B cell (primary cell): ENCODE results near the gene PSMD2. TPM values are rescaled to one million over a fixed set of nuclear protein-coding genes. Genes with fewer than 3 reads are reported as not detected.

Experiments used
- ATAC-seq: fragments of 200-7000 bp; cut with Tn5 transposase; one replicate; pipeline ENCODE4 v1.10.0; 2021; ENCODE audit warnings: low read depth, mild to moderate bottlenecking, moderate number of reproducible peaks, moderate library complexity
- CTCF ChIA-PET: fragments of 350-600 bp; sonication (Branson Sonifier 250); formaldehyde crosslinking; loops from one replicate; lab custom pipeline; 2021; ENCODE audit warnings: antibody characterized with exemption, inconsistent platforms; lab: Charles Lee
- POLR2A ChIA-PET: fragments of 350-600 bp; sonication (Branson Sonifier 250); formaldehyde crosslinking; loops from one replicate; lab custom pipeline; 2021; ENCODE audit warnings: antibody characterized with exemption; lab: Charles Lee
- DNase-seq: peaks from one replicate; pipeline ENCODE4 v3.0.0; 2013
- H2AFZ ChIP-seq: 2 replicates; pipeline ENCODE4 v1.6.1; 2012; ENCODE audit warnings: mild to moderate bottlenecking, low read depth, low read length; ENCODE audit not compliant: insufficient read depth, poor library complexity, severe bottlenecking
- H3K27ac ChIP-seq, 2 donors: 1 replicate in 1 of 2; 2 replicates in 1 of 2; pipeline ENCODE4 v1.5.1; 2012 to 2013; ENCODE audit warnings: low read length in 2 of 2, mild to moderate bottlenecking in 2 of 2, moderate library complexity in 1 of 2
- H3K27me3 ChIP-seq, 4 experiments: fragments of 200-600 bp in 1 of 4; sonication (generic) in 1 of 4; replicated peaks in 1 of 4; 1 replicate in 2 of 4; 2 replicates in 2 of 4; pipeline versions ENCODE4 v1.6.1 to v1.7.0; 2013 to 2016; ENCODE audit warnings: low read length in 3 of 4, mild to moderate bottlenecking in 2 of 4, mixed read lengths in 1 of 4, moderate library complexity in 1 of 4; ENCODE audit not compliant: insufficient read depth in 4 of 4, control insufficient read depth in 3 of 4; ENCODE audit errors: control extremely low read depth in 1 of 4
- H3K36me3 ChIP-seq, 2 experiments: replicated peaks in 1 of 2; 1 replicate in 1 of 2; 2 replicates in 1 of 2; pipeline versions ENCODE4 v1.6.1 to v1.7.1; 2013; ENCODE audit warnings: low read length in 1 of 2; ENCODE audit not compliant: insufficient read depth in 2 of 2, control insufficient read depth in 1 of 2; ENCODE audit errors: control extremely low read depth in 1 of 2, extremely low read depth in 1 of 2
- H3K4me1 ChIP-seq, 2 donors: fragments of 200-600 bp in 1 of 2; sonication (generic) in 1 of 2; 1 replicate in 1 of 2; 2 replicates in 1 of 2; pipeline versions ENCODE4 v1.5.1 to v1.6.1; 2013 to 2017; ENCODE audit warnings: low read length in 2 of 2; ENCODE audit not compliant: control insufficient read depth in 2 of 2, insufficient read depth in 2 of 2
- H3K4me2 ChIP-seq: replicated peaks from 2 replicates; pipeline ENCODE3; 2012; ENCODE audit warnings: mild to moderate bottlenecking, low read depth, low read length; ENCODE audit not compliant: poor library complexity, severe bottlenecking
- H3K4me3 ChIP-seq, 5 experiments: fragments of 200-600 bp in 1 of 5; sonication (generic) in 1 of 5; 1 replicate in 3 of 5; 2 replicates in 2 of 5; pipeline versions ENCODE4 v1.5.1 to v1.7.0; 2011 to 2016; ENCODE audit warnings: low read length in 4 of 5, mild to moderate bottlenecking in 4 of 5, low read depth in 2 of 5, control low read depth in 1 of 5, moderate library complexity in 1 of 5; ENCODE audit not compliant: insufficient read depth in 1 of 5; ENCODE audit errors: control extremely low read depth in 1 of 5, extremely low read depth in 1 of 5
- H3K79me2 ChIP-seq: fragments of 200-600 bp; sonication (generic); one replicate; pipeline ENCODE4 v1.6.0; 2016; ENCODE audit warnings: low read length; ENCODE audit not compliant: control insufficient read depth, insufficient read depth
- H3K9ac ChIP-seq: fragments of 200-600 bp; sonication (generic); 2 replicates; pipeline ENCODE4 v1.6.1; 2017; ENCODE audit warnings: mild to moderate bottlenecking, low read length, moderate library complexity
- H3K9me3 ChIP-seq, 3 donors: one replicate each; pipeline versions ENCODE4 v1.6.1 to v1.7.1; 2013; ENCODE audit warnings: low read length in 2 of 3; ENCODE audit not compliant: control insufficient read depth in 2 of 3, insufficient read depth in 1 of 3; ENCODE audit errors: control extremely low read depth in 1 of 3
- H4K20me1 ChIP-seq: 2 replicates; pipeline ENCODE4 v1.6.0; 2012; ENCODE audit warnings: mild to moderate bottlenecking, low read length; ENCODE audit not compliant: insufficient read depth, control insufficient read depth, poor library complexity, severe bottlenecking
- H3K27ac Mint-ChIP-seq: one replicate; pipeline ENCODE4 v1.8.0; 2021; ENCODE audit warnings: mixed read lengths
- H3K27me3 Mint-ChIP-seq: one replicate; pipeline ENCODE4 v1.8.0; 2021; ENCODE audit warnings: mixed read lengths
- H3K4me1 Mint-ChIP-seq: one replicate; pipeline ENCODE4 v1.8.0; 2021; ENCODE audit warnings: mixed read lengths
- H3K4me3 Mint-ChIP-seq: one replicate; pipeline ENCODE4 v1.8.0; 2021; ENCODE audit warnings: mixed read lengths
- H3K9me3 Mint-ChIP-seq: one replicate; pipeline ENCODE4 v1.8.0; 2022; ENCODE audit warnings: mixed read lengths; ENCODE audit not compliant: insufficient read depth
- EZH2 ChIP-seq: IDR thresholded peaks from 2 replicates; pipeline ENCODE4 v1.6.1; 2012; ENCODE audit warnings: borderline replicate concordance, low read depth, mild to moderate bottlenecking, moderate library complexity, low read length; ENCODE audit not compliant: insufficient read depth, poor library complexity, severe bottlenecking
- WGBS: methylation state at CpG from one replicate; pipeline ENCODE4 v1.1.5; 2013; ENCODE audit warnings: missing lambda C conversion rate; ENCODE audit not compliant: insufficient coverage; 5-methylcytosine and 5-hydroxymethylcytosine counted together
- intact Hi-C: fragments of 100-400 bp; cut with micrococcal nuclease; formaldehyde crosslinking; loops from one replicate; pipeline ENCODE4 v1.10.0; 2022
- polyA plus RNA-seq: library from polyadenylated mRNA; depleted of rRNA; stranded (reverse); fragments of >200 nt; gene quantifications from 2 replicates; pipeline ENCODE4 v1.2.3, GENCODE V29; 2012
- total RNA-seq, 2 donors: library from RNA; stranded (reverse); fragments of 120-200 nt in 1 of 2; gene quantifications; 1 replicate in 1 of 2; 2 replicates in 1 of 2; pipeline versions ENCODE4 v1.2.3 to v1.2.4, GENCODE V29; 2013 to 2022
- TF ChIP-seq, protein P1 (sequence below): fragments of 200-600 bp; IDR thresholded peaks from one replicate; pipeline ENCODE4 v1.8.0; 2022; ENCODE audit warnings: antibody characterized with exemption, mild to moderate bottlenecking

PSMD2 gene
- total and polyA plus RNA-seq, 2 donors (not counting 1 experiment from before 2014, with no cell fraction given): 79.4 to 140 TPM

DNA sequence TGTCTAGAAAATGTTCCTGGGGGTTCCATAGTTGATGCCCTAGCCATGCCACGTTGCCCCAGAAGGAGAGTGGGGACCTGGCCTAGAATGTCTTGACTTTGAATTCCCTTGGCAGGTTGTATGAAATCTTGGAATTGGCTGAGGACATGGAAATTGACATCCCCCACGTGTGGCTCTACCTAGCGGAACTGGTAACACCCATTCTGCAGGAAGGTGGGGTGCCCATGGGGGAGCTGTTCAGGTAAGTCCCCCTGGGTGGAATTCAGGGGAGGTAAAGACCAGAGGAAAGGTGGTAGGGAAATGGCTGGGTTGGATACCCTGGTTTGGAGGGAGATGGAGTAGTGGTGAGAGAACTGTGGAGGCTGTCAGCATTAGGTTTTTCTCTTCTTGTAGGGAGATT lies 29.5 kb downstream of the PSMD2 start:
- Mint-ChIP-seq H3K4me3 (no peak overlapping the region), H3K27me3 (no peaks in the 10 kb centered on the region), H3K4me1 (no peaks in the 10 kb centered on the region), H3K9me3 (no peaks in the 10 kb centered on the region), H3K27ac (no peak overlapping the region)
- H3K36me3 ChIP-seq: peaks cover 8 to 90% of the 10 kb centered on the region in 2 experiments
- ChIA-PET POLR2A (no interaction called here), CTCF (no interaction called here)
- TF ChIP-seq EZH2: no peak
- TF ChIP-seq, protein P1, sequence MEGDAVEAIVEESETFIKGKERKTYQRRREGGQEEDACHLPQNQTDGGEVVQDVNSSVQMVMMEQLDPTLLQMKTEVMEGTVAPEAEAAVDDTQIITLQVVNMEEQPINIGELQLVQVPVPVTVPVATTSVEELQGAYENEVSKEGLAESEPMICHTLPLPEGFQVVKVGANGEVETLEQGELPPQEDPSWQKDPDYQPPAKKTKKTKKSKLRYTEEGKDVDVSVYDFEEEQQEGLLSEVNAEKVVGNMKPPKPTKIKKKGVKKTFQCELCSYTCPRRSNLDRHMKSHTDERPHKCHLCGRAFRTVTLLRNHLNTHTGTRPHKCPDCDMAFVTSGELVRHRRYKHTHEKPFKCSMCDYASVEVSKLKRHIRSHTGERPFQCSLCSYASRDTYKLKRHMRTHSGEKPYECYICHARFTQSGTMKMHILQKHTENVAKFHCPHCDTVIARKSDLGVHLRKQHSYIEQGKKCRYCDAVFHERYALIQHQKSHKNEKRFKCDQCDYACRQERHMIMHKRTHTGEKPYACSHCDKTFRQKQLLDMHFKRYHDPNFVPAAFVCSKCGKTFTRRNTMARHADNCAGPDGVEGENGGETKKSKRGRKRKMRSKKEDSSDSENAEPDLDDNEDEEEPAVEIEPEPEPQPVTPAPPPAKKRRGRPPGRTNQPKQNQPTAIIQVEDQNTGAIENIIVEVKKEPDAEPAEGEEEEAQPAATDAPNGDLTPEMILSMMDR: no peak
- H3K27me3 ChIP-seq: no peaks in the 10 kb centered on the region
- no peak for DNase-seq
- H2AFZ ChIP-seq: no peak overlapping the region
- intact Hi-C loops: no loop called here
- no peak overlapping the region for H3K9ac ChIP-seq
- no peak overlapping the region for H3K27ac ChIP-seq
- no peak for ATAC-seq
- H3K9me3 ChIP-seq: no peaks in the 10 kb centered on the region
- H3K79me2 ChIP-seq: no peaks in the 10 kb centered on the region
- H4K20me1 ChIP-seq: peaks cover 10% of the 10 kb centered on the region
- WGBS: 74% methylated on average over 3 of the region's 3 CpGs
- no peak overlapping the region for H3K4me3 ChIP-seq
- H3K4me1 ChIP-seq: no peaks in the 10 kb centered on the region
- no peak overlapping the region for H3K4me2 ChIP-seq

- no peaks in the 10 kb centered on the region for H3K27me3 Mint-ChIP-seq
- ATAC-seq: no peak
- WGBS: 92% methylated on average over 6 of the region's 10 CpGs
Measured at GRCh38 chr3:184332370-184333090, 33.5 kb downstream of the PSMD2 start.

More at GRCh38 chr3:184332370-184333090, 33.5 kb downstream of the PSMD2 start:
- H3K9ac ChIP-seq: no peak overlapping the region
- H3K9me3 ChIP-seq: no peaks in the 10 kb centered on the region
- peak overlapping the region in 1 of 2 donors; percentile 93 for H3K27ac ChIP-seq
- Mint-ChIP-seq H3K27ac (no peak overlapping the region), H3K4me1 (peaks cover 20% of the 10 kb centered on the region), H3K9me3 (no peaks in the 10 kb centered on the region), H3K4me3 (no peak overlapping the region)
- no peak for DNase-seq
- CTCF ChIA-PET: no interaction called here
- peaks cover 9% of the 10 kb centered on the region for H3K79me2 ChIP-seq
- intact Hi-C loops: no loop called here
- H4K20me1 ChIP-seq: no peaks in the 10 kb centered on the region
- H3K36me3 ChIP-seq: peaks cover 1 to 66% of the 10 kb centered on the region in 2 experiments
- H3K27me3 ChIP-seq: no peaks in the 10 kb centered on the region
- H3K4me3 ChIP-seq: no peak overlapping the region
- H2AFZ ChIP-seq: no peak overlapping the region
- POLR2A ChIA-PET: no interaction called here
- H3K4me2 ChIP-seq: no peak overlapping the region
- TF ChIP-seq, protein P1: no peak
- TF ChIP-seq EZH2: no peak
- peaks cover 14 to 17% of the 10 kb centered on the region in 2 donors for H3K4me1 ChIP-seq
